GM13976 (cell line): ENCODE data around the gene KMT2D.

ENCODE experiments used
- DNase-seq: peaks from one replicate; pipeline ENCODE4 v3.0.0; 2012; ENCODE audit warnings: low spot score
- in situ Hi-C: fragments of 300-500 bp; cut with MboI; formaldehyde crosslinking; loops from one replicate; pipeline ENCODE4 v1.12.0; 2022; ENCODE audit warnings: low sequenced_read_pairs, mixed read lengths, inconsistent platforms; ENCODE audit not compliant: unreplicated experiment
- TF ChIP-seq, protein P1 (sequence below): IDR thresholded peaks from 2 replicates; pipeline ENCODE4 v1.5.1; 2012; ENCODE audit warnings: borderline replicate concordance, mild to moderate bottlenecking; ENCODE audit not compliant: insufficient read depth; ENCODE audit errors: extremely low read depth, missing control alignments, control extremely low read depth

KMT2D gene

DNA sequence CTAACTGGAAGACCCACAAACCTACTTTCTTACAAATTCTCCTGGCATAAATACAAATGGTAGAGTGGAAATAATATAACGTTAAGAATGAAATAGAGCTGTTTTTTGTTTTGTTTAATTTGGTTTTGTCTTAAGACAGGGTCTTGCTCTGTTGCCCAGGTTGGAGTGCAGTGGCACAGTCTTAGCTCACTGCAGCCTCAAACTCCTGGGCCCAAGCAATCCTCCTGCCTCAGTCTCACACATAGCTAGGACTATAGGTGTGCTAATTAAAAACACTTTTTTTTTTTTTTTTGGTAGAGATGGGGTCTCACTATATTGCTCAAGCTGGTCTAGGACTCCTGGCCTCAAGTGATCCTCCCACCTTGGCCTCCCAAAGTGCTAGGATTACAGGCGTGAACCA, 38.1 kb upstream of the KMT2D start:
- in situ Hi-C loops, result no loop called here
- TF ChIP-seq, protein P1, sequence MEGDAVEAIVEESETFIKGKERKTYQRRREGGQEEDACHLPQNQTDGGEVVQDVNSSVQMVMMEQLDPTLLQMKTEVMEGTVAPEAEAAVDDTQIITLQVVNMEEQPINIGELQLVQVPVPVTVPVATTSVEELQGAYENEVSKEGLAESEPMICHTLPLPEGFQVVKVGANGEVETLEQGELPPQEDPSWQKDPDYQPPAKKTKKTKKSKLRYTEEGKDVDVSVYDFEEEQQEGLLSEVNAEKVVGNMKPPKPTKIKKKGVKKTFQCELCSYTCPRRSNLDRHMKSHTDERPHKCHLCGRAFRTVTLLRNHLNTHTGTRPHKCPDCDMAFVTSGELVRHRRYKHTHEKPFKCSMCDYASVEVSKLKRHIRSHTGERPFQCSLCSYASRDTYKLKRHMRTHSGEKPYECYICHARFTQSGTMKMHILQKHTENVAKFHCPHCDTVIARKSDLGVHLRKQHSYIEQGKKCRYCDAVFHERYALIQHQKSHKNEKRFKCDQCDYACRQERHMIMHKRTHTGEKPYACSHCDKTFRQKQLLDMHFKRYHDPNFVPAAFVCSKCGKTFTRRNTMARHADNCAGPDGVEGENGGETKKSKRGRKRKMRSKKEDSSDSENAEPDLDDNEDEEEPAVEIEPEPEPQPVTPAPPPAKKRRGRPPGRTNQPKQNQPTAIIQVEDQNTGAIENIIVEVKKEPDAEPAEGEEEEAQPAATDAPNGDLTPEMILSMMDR, result no peak
- no peak for DNase-seq

DNA sequence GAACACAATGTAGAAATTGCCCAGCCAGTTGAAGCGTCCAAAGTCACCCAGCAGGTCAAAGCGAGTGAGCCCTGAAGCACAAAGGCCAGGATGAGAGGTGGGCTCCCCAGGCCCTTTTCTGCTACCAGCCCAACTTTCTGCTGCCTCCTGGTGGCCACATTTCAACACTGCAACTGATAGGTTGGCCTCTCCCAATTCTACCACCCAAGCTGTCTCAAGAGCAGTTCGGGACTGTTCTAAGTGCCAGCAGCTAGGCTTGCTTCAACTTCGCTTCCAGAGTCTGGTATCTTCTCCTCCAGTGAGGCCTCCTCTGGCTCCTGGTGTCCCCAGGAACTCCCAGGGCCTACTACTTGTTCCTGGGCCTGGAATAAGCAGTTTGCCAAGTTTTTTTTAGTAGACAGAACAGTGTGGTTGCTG, 37.4 kb upstream of the KMT2D start:
- in situ Hi-C loops, result no loop called here
- DNase-seq, result peak; percentile 69
- TF ChIP-seq, protein P1, result peak; percentile 84

DNA sequence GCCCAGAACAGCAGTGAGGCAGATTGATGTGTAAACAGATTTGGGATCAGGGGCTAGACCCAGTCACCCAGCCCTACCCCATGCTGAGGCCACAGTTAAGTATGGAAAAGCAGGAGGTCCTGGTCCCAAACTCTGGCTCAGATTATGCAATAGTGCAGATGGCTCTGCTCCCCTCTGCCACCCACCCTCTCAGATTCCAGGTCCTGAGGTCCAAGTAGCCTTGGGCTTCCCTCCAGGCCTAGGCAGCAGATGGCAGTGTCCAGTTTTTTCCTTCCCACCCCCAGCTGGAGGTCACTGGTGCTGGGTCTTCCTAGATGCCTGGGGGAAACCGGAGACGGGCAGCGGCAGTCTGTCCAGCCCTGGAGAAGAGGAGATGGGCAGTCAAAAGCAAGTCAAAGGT, 36.8 kb upstream of the KMT2D start:
- in situ Hi-C loops, result no loop called here
- no peak for DNase-seq
- TF ChIP-seq, protein P1, result no peak

DNA sequence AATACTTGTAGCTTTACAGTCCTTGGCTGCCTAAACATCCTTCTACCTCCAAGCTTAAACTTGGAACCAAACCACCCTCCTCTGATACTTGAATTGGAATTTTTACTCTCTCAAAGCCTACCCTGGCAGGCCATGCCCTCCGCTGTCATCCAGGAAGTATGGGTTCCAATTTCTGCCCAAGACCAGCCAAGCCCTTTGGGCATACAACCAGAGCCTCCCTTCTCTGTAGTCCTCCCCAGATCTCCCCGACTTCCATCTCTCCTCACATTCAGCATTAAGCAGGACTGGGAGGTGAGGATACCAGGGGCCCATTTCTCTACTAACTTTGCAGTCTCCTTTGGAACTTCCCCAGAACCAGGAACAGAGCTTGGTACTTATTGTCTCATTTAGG, 34.4 kb upstream of the KMT2D start:
- TF ChIP-seq, protein P1, result no peak
- no peak for DNase-seq
- in situ Hi-C loops, result no loop called here

DNA sequence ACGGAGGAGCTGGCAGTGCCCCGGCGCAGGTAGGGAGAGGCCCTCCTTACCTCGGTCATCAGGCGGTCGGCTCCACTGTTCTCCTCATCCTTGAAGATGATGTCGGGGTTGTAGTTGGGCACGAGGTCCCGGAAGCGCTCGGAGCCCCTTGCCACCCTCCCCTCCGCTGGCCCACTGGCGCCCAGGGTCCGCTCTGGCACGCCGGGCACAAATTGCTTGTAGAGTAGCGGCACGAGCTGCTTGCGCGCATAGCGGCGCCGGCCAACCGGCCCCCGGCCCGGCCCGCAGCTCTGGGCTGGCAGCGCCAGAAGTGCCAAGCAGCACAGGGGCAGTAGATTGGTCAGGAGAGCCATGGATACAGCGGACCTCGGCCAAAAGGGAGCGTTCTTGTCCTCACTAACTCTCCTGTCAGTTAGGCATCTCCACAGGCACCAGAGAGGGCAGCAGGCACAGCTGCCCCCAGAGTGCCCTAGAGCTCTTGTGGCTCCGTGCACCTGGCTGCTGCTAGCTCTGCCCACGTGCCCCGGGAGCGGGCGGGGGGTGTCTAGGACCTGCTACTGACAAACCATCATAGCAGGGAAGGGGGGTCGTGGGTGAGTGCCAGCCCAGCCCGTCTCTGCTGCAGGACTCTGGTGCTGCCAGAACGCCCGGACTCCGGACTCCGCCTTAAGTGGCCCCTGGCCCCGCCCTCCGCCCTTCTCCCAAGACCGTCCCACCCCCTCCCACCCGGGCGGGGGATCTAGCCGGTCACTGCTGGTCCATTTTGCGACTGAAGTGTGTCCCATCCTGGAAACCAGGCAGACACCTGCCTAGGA, 33.8 kb upstream of the KMT2D start, which contains the start of gene DHH:
Gene DHH (minus strand): TSS at position 642 of the 815 bp plus-strand sequence. CDS start 289 bp downstream, at position 353.
- in situ Hi-C loops, result no loop called here

DNA sequence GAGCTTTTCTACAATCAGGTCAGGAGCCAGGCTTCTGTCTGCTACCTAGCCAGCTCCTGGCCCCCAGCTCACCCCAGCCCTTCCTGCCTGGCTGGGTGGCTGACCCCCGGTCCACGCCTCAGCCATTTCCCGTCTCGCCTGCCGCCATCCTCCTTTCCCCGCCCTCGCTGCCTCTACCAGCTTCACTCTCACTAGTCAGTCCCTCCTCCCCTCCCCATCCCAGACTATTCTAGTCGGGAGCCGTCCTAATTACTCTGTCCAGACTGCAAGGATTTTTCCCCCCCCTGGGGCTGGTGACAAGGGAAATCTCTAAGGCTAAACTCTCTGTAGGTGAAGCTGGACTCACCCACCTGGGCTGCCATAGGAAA, 33.2 kb upstream of the KMT2D start:
- TF ChIP-seq, protein P1, result no peak
- in situ Hi-C loops, result no loop called here
- DNase-seq, result no peak

More for the DNA sequence above, 33.8 kb upstream of the KMT2D start, which contains the start of gene DHH:
- TF ChIP-seq, protein P1, result no peak
- peak; percentile 41 for DNase-seq

DNA sequence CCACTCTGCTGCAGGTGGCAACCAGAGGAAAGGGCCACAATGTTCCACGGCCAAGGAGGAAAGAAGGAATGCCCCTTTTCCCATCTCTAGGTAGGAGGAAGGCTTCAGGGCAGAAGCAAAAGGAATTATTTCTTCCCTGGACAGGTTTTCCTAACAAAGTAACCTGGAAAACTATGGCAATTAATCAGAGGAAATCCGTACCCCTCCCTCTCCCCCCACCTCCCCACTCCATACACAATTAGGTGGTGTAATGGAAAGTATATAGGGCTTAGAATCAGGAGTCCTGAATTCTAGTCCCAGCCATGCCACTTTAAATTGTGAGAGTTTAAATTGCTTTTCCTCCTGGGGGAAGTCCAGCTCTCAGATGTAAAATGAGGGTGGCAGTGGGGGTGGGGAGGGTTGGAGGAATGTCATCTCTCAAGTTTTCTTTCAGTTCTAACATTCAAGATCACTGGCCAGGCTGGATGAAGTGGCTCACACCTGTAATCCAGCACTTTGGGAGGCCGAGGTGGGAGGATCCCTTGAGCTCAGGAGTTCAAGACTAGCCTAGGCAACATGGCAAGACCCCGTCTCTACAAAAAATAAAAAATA, 32.3 kb upstream of the KMT2D start:
- in situ Hi-C loops, result no loop called here
- TF ChIP-seq, protein P1, result no peak
- DNase-seq, result peak; percentile 26
